OCI-LY7 (cell line): ENCODE measurements around the gene KCNJ5.

Experiments used
- CTCF ChIP-seq: fragments of 200-600 bp; sonication (generic); conservative IDR thresholded peaks from 2 replicates; pipeline ENCODE4 v1.5.1; 2014; ENCODE audit warnings: mild to moderate bottlenecking, antibody characterized with exemption, low read length, moderate library complexity, mixed read lengths
- EZH2phosphoT487 ChIP-seq: fragments of 200-600 bp; sonication (generic); IDR thresholded peaks from 2 replicates; pipeline ENCODE4 v1.6.1; 2018; ENCODE audit warnings: low read depth, borderline replicate concordance, mild to moderate bottlenecking, mixed run types, antibody characterized with exemption, low read length, moderate library complexity, mixed read lengths

DNA sequence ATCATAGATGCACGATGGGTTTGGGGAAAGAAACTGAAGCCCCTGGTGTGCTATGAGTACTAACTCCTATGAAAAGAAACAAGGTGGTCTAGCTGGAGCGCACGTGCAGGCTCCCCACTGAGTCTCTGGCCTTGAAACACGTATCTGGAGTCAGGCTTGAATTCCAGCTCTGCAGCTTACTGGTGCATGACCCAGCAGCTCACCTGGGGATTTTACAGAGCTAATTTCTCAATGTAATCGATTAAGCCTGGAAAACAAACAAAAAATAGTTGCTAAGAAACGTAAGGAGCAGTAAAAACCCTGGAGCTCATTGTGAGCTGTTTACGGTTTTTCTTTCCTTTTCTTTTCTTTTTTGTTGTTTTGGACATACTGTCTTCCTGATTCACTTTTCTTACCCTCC lies 36.3 kb upstream of the KCNJ5 start:
- TF ChIP-seq CTCF: no peak
- TF ChIP-seq EZH2phosphoT487: no peak
